ENCODE data around the gene ASPM.
"Not testable (repeated sequence)": the region's sequence is repeated elsewhere in the genome, so short reads cannot be mapped to it uniquely, and the experiment has no call there.

The ASPM gene

DNA sequence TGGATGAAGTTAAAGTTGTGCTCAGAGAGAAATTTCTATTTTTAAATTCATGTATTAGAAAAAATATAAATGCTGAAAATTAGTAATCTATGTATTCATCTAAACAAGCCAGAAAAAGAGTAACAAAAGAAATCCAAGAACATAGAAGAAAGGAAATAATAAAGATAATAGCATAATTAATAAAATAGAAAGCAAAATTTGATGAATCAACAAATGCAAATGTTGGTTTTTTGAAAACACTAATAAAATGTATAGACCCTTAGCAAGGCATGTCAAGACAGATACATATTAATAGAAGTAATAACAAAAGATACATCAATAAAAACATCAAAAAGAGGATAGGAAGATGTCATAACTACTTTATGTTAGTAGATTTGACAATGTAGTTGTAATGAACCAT, 97.4 kb downstream of the ASPM start:
- no peak for TF ChIP-seq CTCF (IDR thresholded peaks at IDR 0.05; ENCODE audit: control insufficient read depth, extremely low read depth, insufficient read depth)
- H3K4me3 ChIP-seq (ENCODE audit: low read depth, low read length) = no peak overlapping the region
- DNase-seq (ENCODE audit: low read depth) = no peak

- no peak for TF ChIP-seq CTCF (IDR thresholded peaks at IDR 0.05; ENCODE audit: control insufficient read depth, extremely low read depth, insufficient read depth)
- no peak overlapping the region for H3K4me3 ChIP-seq (ENCODE audit: low read depth, low read length)
- DNase-seq (ENCODE audit: low read depth) = peak; percentile 85
Measured at GRCh38 chr1:197042676-197043341, 103.7 kb downstream of the ASPM start.

DNA sequence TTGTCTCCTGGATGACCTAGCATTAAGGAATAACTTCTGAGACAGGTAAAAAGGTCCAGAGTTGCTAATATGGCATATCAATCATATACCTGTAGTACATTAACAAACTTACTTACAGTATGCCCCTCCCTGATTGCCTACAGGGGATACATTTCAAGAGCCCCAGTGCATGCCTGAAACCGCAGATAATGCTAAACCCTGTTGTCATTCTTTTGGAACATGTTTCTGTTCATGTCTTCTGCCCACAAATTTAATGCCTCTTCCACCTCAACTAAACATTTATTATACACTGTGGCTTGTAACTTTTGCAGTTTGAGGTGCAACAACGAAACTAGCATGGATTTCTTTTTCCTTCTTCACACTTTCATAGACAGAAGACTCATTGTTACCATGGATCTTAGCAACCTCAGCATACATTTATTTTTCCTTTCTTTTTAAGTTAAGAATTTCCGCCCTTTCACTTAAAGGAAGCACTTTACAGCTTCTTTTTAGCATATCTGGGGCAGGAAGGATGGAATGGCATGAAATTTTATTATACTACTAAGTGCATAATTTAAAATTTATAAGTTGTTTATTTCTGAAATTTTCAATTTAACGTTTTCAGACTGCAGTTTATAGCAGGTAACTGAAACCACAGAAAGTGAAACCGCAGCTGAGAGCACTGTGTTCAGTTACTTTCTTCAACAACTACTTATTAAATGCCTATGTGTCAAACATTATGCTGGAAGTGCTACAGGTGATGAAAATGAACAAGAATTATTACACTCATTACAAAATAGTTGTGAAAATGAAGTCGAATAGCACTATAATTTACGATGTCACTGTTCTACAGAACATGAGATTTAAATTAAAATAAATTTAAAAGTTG, 104.7 kb downstream of the ASPM start:
- DNase-seq (ENCODE audit: low read depth) = no peak
- H3K4me3 ChIP-seq (ENCODE audit: low read depth, low read length) = no peak overlapping the region
- TF ChIP-seq CTCF (IDR thresholded peaks at IDR 0.05; ENCODE audit: control insufficient read depth, extremely low read depth, insufficient read depth) = no peak

GRCh38 chr1:197036861-197037260, 109.6 kb downstream of the ASPM start:
- no peak for DNase-seq (ENCODE audit: low read depth)
- no peak for TF ChIP-seq CTCF (IDR thresholded peaks at IDR 0.05; ENCODE audit: control insufficient read depth, extremely low read depth, insufficient read depth)

GRCh38 chr1:197034631-197035339, 111.7 kb downstream of the ASPM start:
- not testable (repeated sequence) for H3K4me3 ChIP-seq (ENCODE audit: low read depth, low read length); DNase-seq (ENCODE audit: low read depth)

More at GRCh38 chr1:197036861-197037260, 109.6 kb downstream of the ASPM start:
- no peak overlapping the region for H3K4me3 ChIP-seq (ENCODE audit: low read depth, low read length)
